Trophoblast cell (in vitro differentiated cells and primary cell): ENCODE results near the gene EGFR.

Source experiments
- DNase-seq, 2 donors: peaks; one replicate each; pipeline ENCODE4 v3.0.0-alpha.2; 2016
- H2AFZ ChIP-seq: 2 replicates; pipeline ENCODE4 v1.6.1; 2013; ENCODE audit warnings: low read length, moderate library complexity, mild to moderate bottlenecking; ENCODE audit not compliant: insufficient read depth, poor library complexity
- H2AK5ac ChIP-seq: 2 replicates; pipeline ENCODE4 v1.6.1; 2013; ENCODE audit warnings: mild to moderate bottlenecking, low read length
- H2BK120ac ChIP-seq: 2 replicates; pipeline ENCODE4 v1.6.1; 2013; ENCODE audit warnings: low read length, mild to moderate bottlenecking, moderate library complexity; ENCODE audit not compliant: insufficient read depth, poor library complexity
- H2BK12ac ChIP-seq: 2 replicates; pipeline ENCODE4 v1.6.1; 2013; ENCODE audit warnings: mild to moderate bottlenecking, low read length, moderate library complexity
- H2BK5ac ChIP-seq: 2 replicates; pipeline ENCODE4 v1.6.1; 2013; ENCODE audit warnings: low read length, low read depth, moderate library complexity, mild to moderate bottlenecking; ENCODE audit not compliant: poor library complexity
- H3K14ac ChIP-seq: 2 replicates; pipeline ENCODE4 v1.6.1; 2013; ENCODE audit warnings: mild to moderate bottlenecking, low read length
- H3K18ac ChIP-seq: 2 replicates; pipeline ENCODE4 v1.6.1; 2013; ENCODE audit warnings: mild to moderate bottlenecking, low read length
- H3K23ac ChIP-seq: 2 replicates; pipeline ENCODE4 v1.6.1; 2013; ENCODE audit warnings: low read length
- H3K27ac ChIP-seq: 2 replicates; pipeline ENCODE4 v1.5.1; 2013; ENCODE audit warnings: low read depth, mild to moderate bottlenecking, inconsistent platforms, low read length, moderate library complexity
- H3K27me3 ChIP-seq: 2 replicates; pipeline ENCODE4 v1.6.1; 2013; ENCODE audit warnings: inconsistent platforms, mild to moderate bottlenecking, low read length, moderate library complexity; ENCODE audit not compliant: insufficient read depth
- H3K36me3 ChIP-seq, 2 experiments: 1 replicate in 1 of 2; 2 replicates in 1 of 2; pipeline ENCODE4 v1.6.1; 2013; ENCODE audit warnings: low read length in 2 of 2, mild to moderate bottlenecking in 2 of 2, moderate library complexity in 1 of 2; ENCODE audit not compliant: insufficient read depth in 2 of 2, control insufficient read depth in 1 of 2
- H3K4ac ChIP-seq: 2 replicates; pipeline ENCODE4 v1.6.1; 2013; ENCODE audit warnings: low read depth, mild to moderate bottlenecking, low read length, moderate library complexity
- H3K4me1 ChIP-seq, 2 experiments: 1 replicate in 1 of 2; 2 replicates in 1 of 2; pipeline ENCODE4 v1.6.1; 2013; ENCODE audit warnings: low read length in 2 of 2, mild to moderate bottlenecking in 2 of 2, moderate library complexity in 1 of 2; ENCODE audit not compliant: insufficient read depth in 2 of 2, control insufficient read depth in 1 of 2
- H3K4me2 ChIP-seq: 2 replicates; pipeline ENCODE4 v1.6.1; 2013; ENCODE audit warnings: inconsistent platforms, mild to moderate bottlenecking, low read length, moderate library complexity
- H3K4me3 ChIP-seq: 2 replicates; pipeline ENCODE4 v1.5.1; 2013; ENCODE audit warnings: mild to moderate bottlenecking, low read depth, low read length, inconsistent platforms
- H3K79me1 ChIP-seq: one replicate; pipeline ENCODE4 v1.6.1; 2013; ENCODE audit warnings: low read length
- H3K79me2 ChIP-seq: 2 replicates; pipeline ENCODE4 v1.6.1; 2013; ENCODE audit warnings: low read length, mild to moderate bottlenecking; ENCODE audit not compliant: control insufficient read depth, insufficient read depth, poor library complexity
- H3K9ac ChIP-seq: 2 replicates; pipeline ENCODE4 v1.6.1; 2013; ENCODE audit warnings: mild to moderate bottlenecking, low read length
- H3K9me3 ChIP-seq: 2 replicates; pipeline ENCODE4 v1.6.1; 2013; ENCODE audit warnings: low read depth, mild to moderate bottlenecking, control low read depth, inconsistent platforms, low read length; ENCODE audit not compliant: insufficient read depth
- H4K12ac ChIP-seq: 2 replicates; pipeline ENCODE4 v1.6.1; 2013; ENCODE audit warnings: low read depth, mild to moderate bottlenecking, low read length, moderate library complexity
- H4K8ac ChIP-seq: 2 replicates; pipeline ENCODE4 v1.6.1; 2013; ENCODE audit warnings: low read depth, mild to moderate bottlenecking, low read length, moderate library complexity
- H4K91ac ChIP-seq: one replicate; pipeline ENCODE4 v1.6.1; 2013; ENCODE audit warnings: low read depth, mild to moderate bottlenecking, low read length, moderate library complexity
- WGBS: extraction: QIAGEN DNeasy Blood & Tissue Kit; methylation state at CpG from one replicate; pipeline ENCODE4 v1.1.7; 2013; ENCODE audit warnings: missing lambda C conversion rate; ENCODE audit not compliant: insufficient read length, insufficient coverage; ENCODE audit errors: extremely low coverage; 5-methylcytosine and 5-hydroxymethylcytosine counted together

EGFR gene

DNA sequence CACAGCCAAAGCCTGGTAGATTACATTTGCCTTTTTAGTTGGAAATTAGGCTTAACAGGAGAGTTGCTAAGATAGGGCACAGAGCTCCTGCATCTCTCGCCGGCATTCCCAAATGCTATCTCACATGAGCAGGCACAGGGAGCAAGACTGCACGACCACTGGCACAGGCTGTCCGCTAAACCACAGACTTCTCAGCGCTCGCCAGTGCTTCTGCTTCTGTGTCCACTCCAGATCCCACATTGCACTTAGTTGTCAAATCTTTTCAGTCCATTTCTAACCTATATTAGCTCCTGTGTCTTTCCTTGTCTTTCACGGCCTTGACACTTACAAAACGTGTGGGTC is 138.9 kb downstream of the EGFR start:
- WGBS = no CpG with 5 or more reads among the region's 8 CpGs

DNA sequence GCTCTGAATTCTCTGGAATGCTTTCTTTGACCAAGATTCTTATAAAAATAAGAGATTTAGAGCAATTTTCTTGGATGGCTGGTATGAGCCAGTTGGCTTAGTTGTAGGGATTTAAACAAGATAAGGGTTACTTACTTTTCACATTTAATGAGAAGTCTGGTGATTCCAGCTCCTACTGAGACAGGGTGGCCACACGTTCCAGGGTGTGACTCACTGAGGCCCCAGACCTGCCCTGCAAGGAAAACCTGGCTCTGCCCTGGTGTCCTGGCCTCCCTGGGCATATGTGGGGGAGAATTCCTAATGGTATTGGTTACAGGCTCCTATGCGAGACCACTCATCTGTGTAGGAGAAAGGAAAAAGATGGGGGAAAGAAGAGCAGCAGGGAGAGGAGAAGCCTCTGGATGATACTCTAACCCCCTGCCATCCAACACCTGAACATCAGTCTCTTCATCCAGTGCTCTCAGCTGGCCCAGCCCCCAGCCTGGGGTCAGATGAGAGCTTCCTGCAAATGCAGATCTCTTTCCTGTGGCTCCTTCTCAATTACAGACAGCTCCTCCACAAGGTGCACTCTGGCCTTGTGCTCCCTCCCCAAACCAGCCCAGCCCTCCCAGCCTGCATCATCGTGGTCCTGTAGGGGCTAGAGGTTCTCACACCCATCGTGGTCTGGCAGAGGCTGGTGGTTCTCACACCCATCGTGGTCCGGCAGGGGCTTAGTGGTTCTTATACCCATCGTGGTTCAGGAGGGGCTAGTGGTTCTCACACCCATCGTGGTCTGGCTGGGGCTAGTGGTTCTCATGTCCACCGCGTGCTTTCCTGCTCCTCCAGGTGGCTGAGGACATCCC is 139.9 kb downstream of the EGFR start:
- no peak overlapping the region for H2BK12ac ChIP-seq
- no peak overlapping the region for H2AFZ ChIP-seq
- H3K79me2 ChIP-seq = no peaks in the 10 kb centered on the region
- no peak for DNase-seq
- no peak overlapping the region for H2AK5ac ChIP-seq
- H3K18ac ChIP-seq = no peak overlapping the region
- H3K9me3 ChIP-seq = no peaks in the 10 kb centered on the region
- H3K4me2 ChIP-seq = no peak overlapping the region
- no peak overlapping the region for H3K27ac ChIP-seq
- no peak overlapping the region for H2BK5ac ChIP-seq
- H2BK120ac ChIP-seq = no peak overlapping the region
- no peak overlapping the region for H3K4me3 ChIP-seq
- H3K14ac ChIP-seq = no peak overlapping the region
- no peaks in the 10 kb centered on the region for H3K79me1 ChIP-seq
- no peak overlapping the region for H3K9ac ChIP-seq
- no peak overlapping the region for H3K23ac ChIP-seq
- H4K8ac ChIP-seq = no peak overlapping the region
- no peak overlapping the region for H3K4ac ChIP-seq
- H3K4me1 ChIP-seq = no peaks in the 10 kb centered on the region
- peaks cover 35 to 45% of the 10 kb centered on the region in 2 experiments for H3K36me3 ChIP-seq
- no CpG with 5 or more reads among the region's 10 CpGs for WGBS
- no peak overlapping the region for H4K12ac ChIP-seq
- no peaks in the 10 kb centered on the region for H3K27me3 ChIP-seq
- H4K91ac ChIP-seq = no peak overlapping the region

More for the DNA sequence above, 138.9 kb downstream of the EGFR start:
- no peaks in the 10 kb centered on the region for H3K4me1 ChIP-seq
- no peak overlapping the region for H2BK5ac ChIP-seq
- no peak overlapping the region for H2AK5ac ChIP-seq
- no peaks in the 10 kb centered on the region for H3K79me2 ChIP-seq
- DNase-seq = no peak
- no peak overlapping the region for H4K12ac ChIP-seq
- no peak overlapping the region for H2BK12ac ChIP-seq
- no peak overlapping the region for H2BK120ac ChIP-seq
- no peaks in the 10 kb centered on the region for H3K9me3 ChIP-seq
- H3K27me3 ChIP-seq = no peaks in the 10 kb centered on the region
- no peak overlapping the region for H3K4me2 ChIP-seq
- H3K36me3 ChIP-seq = peaks cover 34 to 46% of the 10 kb centered on the region in 2 experiments
- H3K4me3 ChIP-seq = no peak overlapping the region
- no peak overlapping the region for H3K18ac ChIP-seq
- H4K91ac ChIP-seq = no peak overlapping the region
- no peak overlapping the region for H3K14ac ChIP-seq
- H3K23ac ChIP-seq = no peak overlapping the region
- H2AFZ ChIP-seq = no peak overlapping the region
- no peak overlapping the region for H3K9ac ChIP-seq
- no peak overlapping the region for H3K4ac ChIP-seq
- H3K79me1 ChIP-seq = no peaks in the 10 kb centered on the region
- H3K27ac ChIP-seq = no peak overlapping the region
- no peak overlapping the region for H4K8ac ChIP-seq

DNA sequence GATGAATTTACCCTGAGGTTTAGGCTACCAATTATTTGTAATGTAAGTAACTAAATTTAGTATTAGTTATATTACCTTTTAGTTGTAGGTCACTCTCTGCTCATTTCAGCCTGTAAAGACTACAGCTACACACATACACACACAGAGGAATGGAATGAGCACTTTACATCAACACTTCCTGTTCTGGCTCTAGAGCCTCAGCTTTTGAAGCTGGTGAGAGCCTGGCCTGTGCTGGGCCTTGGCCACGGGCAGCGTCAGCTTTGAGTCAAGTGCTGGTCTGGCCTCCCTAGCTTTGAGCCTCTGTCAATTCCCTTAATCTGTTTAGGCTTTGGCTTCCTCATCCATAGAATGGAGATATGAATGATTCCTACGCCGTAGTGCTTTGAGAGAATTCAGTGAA is 141.7 kb downstream of the EGFR start:
- DNase-seq = no peak
- Histone ChIP-seq H3K36me3 (peaks cover 35 to 46% of the 10 kb centered on the region in 2 experiments), H3K18ac (no peak overlapping the region), H3K4me2 (no peak overlapping the region), H3K9ac (no peak overlapping the region), H3K27ac (no peak overlapping the region), H3K4ac (no peak overlapping the region), H3K23ac (no peak overlapping the region), H3K27me3 (no peaks in the 10 kb centered on the region), H2AK5ac (no peak overlapping the region), H3K14ac (no peak overlapping the region), H3K9me3 (no peaks in the 10 kb centered on the region), H4K12ac (no peak overlapping the region), H3K79me2 (no peaks in the 10 kb centered on the region), H3K4me1 (no peaks in the 10 kb centered on the region), H2AFZ (no peak overlapping the region), H4K91ac (no peak overlapping the region), H4K8ac (no peak overlapping the region), H2BK12ac (no peak overlapping the region), H3K79me1 (no peaks in the 10 kb centered on the region), H2BK5ac (no peak overlapping the region), H2BK120ac (no peak overlapping the region), H3K4me3 (no peak overlapping the region)
- no CpG with 5 or more reads among the region's 4 CpGs for WGBS

DNA sequence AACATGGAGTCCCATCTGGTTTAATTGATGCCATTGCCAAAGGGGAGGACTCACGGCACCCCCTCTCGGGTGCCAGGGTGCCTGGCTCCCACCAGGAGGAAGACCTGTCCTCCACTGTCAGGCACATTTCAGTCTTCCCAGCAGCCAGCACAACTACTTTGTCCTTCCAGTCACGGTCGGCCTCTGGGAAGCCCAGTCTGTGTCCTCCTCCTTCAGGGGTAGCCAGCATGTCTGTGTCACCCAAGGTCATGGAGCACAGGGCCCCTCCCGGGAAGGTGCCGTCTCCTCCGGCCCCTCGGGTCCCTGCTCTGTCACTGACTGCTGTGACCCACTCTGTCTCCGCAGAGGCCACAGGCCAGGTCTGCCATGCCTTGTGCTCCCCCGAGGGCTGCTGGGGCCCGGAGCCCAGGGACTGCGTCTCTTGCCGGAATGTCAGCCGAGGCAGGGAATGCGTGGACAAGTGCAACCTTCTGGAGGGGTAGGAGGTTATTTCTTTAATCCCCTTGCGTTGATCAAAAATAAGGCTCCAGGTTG is 142.4 kb downstream of the EGFR start:
- no peak overlapping the region for H3K23ac ChIP-seq
- no peaks in the 10 kb centered on the region for H3K79me2 ChIP-seq
- H3K4me1 ChIP-seq = no peaks in the 10 kb centered on the region
- no peak overlapping the region for H2BK5ac ChIP-seq
- H3K27ac ChIP-seq = no peak overlapping the region
- peaks cover 29 to 39% of the 10 kb centered on the region in 2 experiments for H3K36me3 ChIP-seq
- H3K4me3 ChIP-seq = no peak overlapping the region
- H3K4me2 ChIP-seq = no peak overlapping the region
- no peak overlapping the region for H2AFZ ChIP-seq
- H2BK12ac ChIP-seq = no peak overlapping the region
- no peak overlapping the region for H4K12ac ChIP-seq
- H3K79me1 ChIP-seq = no peaks in the 10 kb centered on the region
- no peak overlapping the region for H3K4ac ChIP-seq
- H3K14ac ChIP-seq = no peak overlapping the region
- WGBS = no CpG with 5 or more reads among the region's 16 CpGs
- no peak overlapping the region for H4K91ac ChIP-seq
- no peak overlapping the region for H2BK120ac ChIP-seq
- H3K27me3 ChIP-seq = no peaks in the 10 kb centered on the region
- no peak overlapping the region for H4K8ac ChIP-seq
- H3K9ac ChIP-seq = no peak overlapping the region
- no peak overlapping the region for H3K18ac ChIP-seq
- H3K9me3 ChIP-seq = no peaks in the 10 kb centered on the region
- H2AK5ac ChIP-seq = no peak overlapping the region
- no peak for DNase-seq
